Osteocyte (in vitro differentiated cells): ENCODE measurements around the gene NOTCH3. TPM values are rescaled to one million over a fixed set of nuclear protein-coding genes. Genes with fewer than 3 reads are reported as not detected.

ENCODE experiments used
- DNase-seq: peaks from one replicate; pipeline ENCODE4 v3.0.0; 2021; ENCODE audit warnings: mixed read lengths; ENCODE audit not compliant: unreplicated experiment; ENCODE audit errors: extremely low spot score
- H3K27ac Mint-ChIP-seq: one replicate; pipeline ENCODE4 v1.8.0; 2021; ENCODE audit warnings: mild to moderate bottlenecking, mixed read lengths; ENCODE audit not compliant: unreplicated experiment
- H3K27me3 Mint-ChIP-seq: one replicate; pipeline ENCODE4 v1.8.0; 2021; ENCODE audit warnings: mixed read lengths; ENCODE audit not compliant: unreplicated experiment
- H3K36me3 Mint-ChIP-seq: one replicate; pipeline ENCODE4 v1.8.0; 2021; ENCODE audit warnings: mixed read lengths; ENCODE audit not compliant: unreplicated experiment
- H3K4me1 Mint-ChIP-seq: one replicate; pipeline ENCODE4 v1.8.0; 2021; ENCODE audit warnings: mixed read lengths; ENCODE audit not compliant: unreplicated experiment
- H3K4me3 Mint-ChIP-seq: one replicate; pipeline ENCODE4 v1.8.0; 2021; ENCODE audit warnings: mild to moderate bottlenecking, moderate library complexity, mixed read lengths; ENCODE audit not compliant: unreplicated experiment
- H3K9me3 Mint-ChIP-seq: one replicate; pipeline ENCODE4 v1.8.0; 2021; ENCODE audit warnings: mixed read lengths; ENCODE audit not compliant: unreplicated experiment
- total RNA-seq: library from RNA; stranded (reverse); gene quantifications from 2 replicates; pipeline ENCODE4 v1.2.1, GENCODE V29; 2021
- TF ChIP-seq, protein P1 (sequence below): fragments of 200-600 bp; sonication (generic); IDR thresholded peaks from 2 replicates; pipeline ENCODE4 v1.5.0; 2021; ENCODE audit warnings: antibody characterized with exemption, mild to moderate bottlenecking, moderate library complexity

Gene NOTCH3
- total RNA-seq, 1 donor from 2014 or later: 178 TPM

DNA sequence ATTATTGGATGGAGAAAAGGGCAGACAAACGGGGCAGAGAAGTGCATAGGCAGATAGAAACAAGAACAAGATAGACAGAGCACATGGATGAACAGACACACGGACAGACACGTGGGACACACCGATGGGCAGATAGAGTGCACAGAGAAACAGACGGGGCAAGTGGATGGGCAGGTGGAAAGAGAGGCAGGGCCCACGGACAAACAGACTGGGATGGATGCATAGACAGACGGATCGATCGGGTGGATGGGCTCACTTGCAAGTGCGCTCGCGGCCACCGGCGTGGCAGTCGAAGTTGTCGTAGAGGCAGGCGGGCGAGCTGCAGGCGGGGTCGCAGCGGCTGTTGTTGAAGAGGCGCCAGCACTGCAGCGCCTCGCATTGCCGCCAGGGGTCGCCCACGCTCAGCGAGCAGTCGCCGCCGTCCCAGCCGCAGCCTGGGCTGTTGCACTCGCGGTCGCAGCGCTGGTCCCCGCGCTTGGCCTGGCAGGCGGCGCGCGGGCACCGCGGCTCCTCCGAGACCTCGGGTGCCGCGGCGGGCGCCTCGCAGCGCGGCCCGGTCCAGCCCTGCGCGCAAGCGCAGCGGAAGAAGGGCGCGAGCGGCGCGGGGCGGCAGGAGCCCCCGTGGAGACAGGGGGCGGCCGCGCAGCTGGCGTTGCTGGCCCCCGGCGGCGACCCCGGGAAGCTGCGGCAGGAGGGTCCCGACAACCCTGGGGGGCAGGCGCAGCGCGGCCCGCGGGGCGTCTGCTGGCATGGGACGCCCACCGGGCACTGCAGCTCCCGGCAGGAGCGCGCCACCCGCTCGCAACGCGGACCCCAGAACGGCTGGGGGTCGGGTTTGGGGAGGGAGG is 23.3 kb downstream of the NOTCH3 start:
- TF ChIP-seq, protein P1, sequence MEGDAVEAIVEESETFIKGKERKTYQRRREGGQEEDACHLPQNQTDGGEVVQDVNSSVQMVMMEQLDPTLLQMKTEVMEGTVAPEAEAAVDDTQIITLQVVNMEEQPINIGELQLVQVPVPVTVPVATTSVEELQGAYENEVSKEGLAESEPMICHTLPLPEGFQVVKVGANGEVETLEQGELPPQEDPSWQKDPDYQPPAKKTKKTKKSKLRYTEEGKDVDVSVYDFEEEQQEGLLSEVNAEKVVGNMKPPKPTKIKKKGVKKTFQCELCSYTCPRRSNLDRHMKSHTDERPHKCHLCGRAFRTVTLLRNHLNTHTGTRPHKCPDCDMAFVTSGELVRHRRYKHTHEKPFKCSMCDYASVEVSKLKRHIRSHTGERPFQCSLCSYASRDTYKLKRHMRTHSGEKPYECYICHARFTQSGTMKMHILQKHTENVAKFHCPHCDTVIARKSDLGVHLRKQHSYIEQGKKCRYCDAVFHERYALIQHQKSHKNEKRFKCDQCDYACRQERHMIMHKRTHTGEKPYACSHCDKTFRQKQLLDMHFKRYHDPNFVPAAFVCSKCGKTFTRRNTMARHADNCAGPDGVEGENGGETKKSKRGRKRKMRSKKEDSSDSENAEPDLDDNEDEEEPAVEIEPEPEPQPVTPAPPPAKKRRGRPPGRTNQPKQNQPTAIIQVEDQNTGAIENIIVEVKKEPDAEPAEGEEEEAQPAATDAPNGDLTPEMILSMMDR: peak; percentile 97
- H3K36me3 Mint-ChIP-seq: peaks cover 28% of the 10 kb centered on the region
- DNase-seq: peak; percentile 94
- H3K9me3 Mint-ChIP-seq: no peaks in the 10 kb centered on the region
- no peaks in the 10 kb centered on the region for H3K27me3 Mint-ChIP-seq
- peaks cover 5% of the 10 kb centered on the region for H3K4me1 Mint-ChIP-seq
- H3K27ac Mint-ChIP-seq: no peak overlapping the region
- H3K4me3 Mint-ChIP-seq: peak overlapping the region; percentile 51

DNA sequence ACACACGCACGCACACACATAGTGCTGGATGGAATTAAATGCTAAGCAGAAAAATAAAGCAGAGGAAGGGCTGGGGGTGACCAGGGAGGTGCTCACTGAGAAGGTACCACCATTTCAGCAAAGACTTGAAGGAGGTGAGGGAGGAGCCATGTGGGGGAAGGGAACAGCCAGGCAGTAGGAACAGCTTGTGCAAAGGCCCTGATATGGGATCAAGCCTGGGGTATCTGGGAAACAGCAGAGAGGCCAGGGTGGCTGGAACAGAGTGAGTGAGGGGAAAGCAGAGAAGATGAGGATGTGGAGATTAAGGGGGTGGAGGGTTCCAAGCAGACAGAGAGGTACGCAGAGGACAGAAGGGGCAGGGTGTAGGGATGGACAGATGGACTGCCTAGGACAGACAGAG is 25.2 kb downstream of the NOTCH3 start:
- no peaks in the 10 kb centered on the region for H3K9me3 Mint-ChIP-seq
- peaks cover 5% of the 10 kb centered on the region for H3K4me1 Mint-ChIP-seq
- H3K4me3 Mint-ChIP-seq: no peak overlapping the region
- DNase-seq: no peak
- TF ChIP-seq, protein P1: no peak
- H3K36me3 Mint-ChIP-seq: peaks cover 31% of the 10 kb centered on the region
- no peak overlapping the region for H3K27ac Mint-ChIP-seq
- no peaks in the 10 kb centered on the region for H3K27me3 Mint-ChIP-seq

DNA sequence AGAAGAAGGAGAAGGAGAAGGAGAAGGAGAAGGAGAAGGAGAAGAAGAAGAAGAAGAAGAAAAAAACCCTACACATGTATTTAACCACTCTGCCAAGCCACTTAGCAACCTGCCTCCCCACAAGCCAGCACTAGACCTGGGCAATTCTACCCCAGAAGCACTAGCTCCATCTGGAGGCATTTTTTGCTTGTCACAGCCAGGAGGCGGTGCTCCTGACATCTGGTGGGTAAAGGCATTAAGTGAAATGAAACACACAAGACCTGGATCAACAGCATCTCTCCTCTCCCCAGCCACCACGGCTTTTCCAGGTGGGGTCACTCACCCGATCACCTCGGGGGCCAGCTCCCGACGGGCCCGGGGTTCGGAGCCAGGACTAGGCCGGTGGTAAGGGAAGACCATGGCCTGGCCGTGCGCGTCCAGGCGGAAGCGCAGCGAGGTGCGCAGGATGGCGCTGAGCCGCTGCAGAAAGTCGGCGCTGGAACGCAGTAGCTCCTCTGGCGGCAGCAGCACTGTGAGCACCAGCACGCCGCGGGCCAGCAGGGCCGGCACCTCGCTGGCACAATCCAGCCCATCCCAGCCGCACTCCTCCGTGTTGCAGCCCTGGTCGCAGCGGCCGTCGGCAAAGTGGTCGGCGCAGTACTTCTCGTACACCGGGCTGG is 26.9 kb downstream of the NOTCH3 start:
- Mint-ChIP-seq H3K36me3 (peaks cover 25% of the 10 kb centered on the region), H3K27me3 (no peaks in the 10 kb centered on the region), H3K4me3 (no peak overlapping the region), H3K4me1 (peaks cover 5% of the 10 kb centered on the region), H3K9me3 (no peaks in the 10 kb centered on the region), H3K27ac (no peak overlapping the region)
- no peak for DNase-seq
- TF ChIP-seq, protein P1: peak; percentile 13

DNA sequence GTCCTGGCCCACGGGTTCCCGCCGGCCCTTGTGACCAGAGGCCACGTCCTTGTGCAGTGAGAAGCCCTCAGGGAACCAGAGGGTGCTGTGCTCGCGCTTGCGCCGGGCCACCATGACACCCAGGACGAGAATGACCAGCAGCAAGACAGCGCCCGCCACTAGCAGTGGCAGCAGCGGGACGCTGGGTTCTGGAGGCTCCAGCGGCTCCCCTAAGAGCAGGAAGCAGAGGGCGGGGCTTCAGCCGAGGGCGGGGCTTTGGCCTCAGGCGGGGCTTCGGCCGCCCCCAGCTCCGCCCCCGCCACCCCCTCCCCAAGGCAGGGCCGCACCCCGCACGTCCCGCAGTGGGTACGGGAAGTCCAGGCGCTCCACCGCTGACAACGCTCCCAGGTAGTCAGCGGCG is 30.4 kb downstream of the NOTCH3 start:
- no peak for DNase-seq
- H3K4me1 Mint-ChIP-seq: no peaks in the 10 kb centered on the region
- no peaks in the 10 kb centered on the region for H3K9me3 Mint-ChIP-seq
- no peak overlapping the region for H3K27ac Mint-ChIP-seq
- H3K4me3 Mint-ChIP-seq: no peak overlapping the region
- H3K36me3 Mint-ChIP-seq: peaks cover 30% of the 10 kb centered on the region
- TF ChIP-seq, protein P1: no peak
- H3K27me3 Mint-ChIP-seq: no peaks in the 10 kb centered on the region

DNA sequence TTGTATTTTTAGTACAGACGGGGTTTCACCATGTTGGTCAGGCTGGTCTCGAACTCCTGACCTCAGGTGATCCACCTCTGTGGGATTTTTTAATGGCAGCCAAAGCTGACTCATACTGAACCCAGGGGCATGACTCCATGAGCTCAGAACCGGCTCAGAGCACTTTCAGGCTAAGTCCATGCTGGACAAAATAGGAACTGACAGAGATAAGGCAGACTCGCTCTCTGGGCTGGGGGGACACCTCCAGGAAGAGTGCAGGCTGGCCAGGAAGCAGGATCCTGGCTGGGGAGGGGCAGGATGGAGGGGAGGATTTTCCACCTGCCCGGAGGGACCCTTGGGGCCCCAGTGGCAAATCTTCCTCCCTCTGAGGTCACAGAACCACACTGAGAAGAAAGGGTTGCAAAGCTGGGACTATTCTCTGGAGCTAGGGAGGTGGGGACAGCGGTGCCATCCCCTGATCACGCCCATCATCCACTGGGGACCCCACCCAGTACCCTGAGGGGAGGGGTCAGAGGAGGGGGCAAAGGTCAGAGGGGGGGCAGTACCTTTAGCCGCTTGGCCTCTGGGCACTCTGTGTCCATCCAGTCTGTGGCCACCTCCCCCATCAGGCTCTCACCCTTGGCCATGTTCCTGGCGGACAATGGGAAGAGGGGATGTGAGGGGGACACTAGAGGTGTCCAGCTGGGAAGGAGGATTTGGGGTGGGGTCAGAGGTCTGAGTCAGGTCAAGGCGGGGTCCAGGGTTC is 31.1 kb downstream of the NOTCH3 start:
- Mint-ChIP-seq H3K4me3 (no peak overlapping the region), H3K36me3 (peaks cover 33% of the 10 kb centered on the region), H3K9me3 (no peaks in the 10 kb centered on the region), H3K4me1 (no peaks in the 10 kb centered on the region), H3K27ac (no peak overlapping the region), H3K27me3 (no peaks in the 10 kb centered on the region)
- DNase-seq: no peak
- TF ChIP-seq, protein P1: no peak
